Esophagus muscularis mucosa (tissue), 4 donors: ENCODE measurements around the gene IL18BP. TPM values are rescaled to one million over a fixed set of nuclear protein-coding genes. Genes with fewer than 3 reads are reported as not detected.

Source experiments
- DNase-seq: peaks from one replicate; pipeline ENCODE4 v3.0.0-alpha.2; 2017; ENCODE audit errors: extremely low spot score
- H3K27ac ChIP-seq, 4 donors: fragments of 200-600 bp; sonication (generic); replicated peaks in 1 of 4; 1 replicate in 3 of 4; 2 replicates in 1 of 4; pipeline ENCODE4 v1.5.1; 2016 to 2019; ENCODE audit warnings: mild to moderate bottlenecking in 1 of 4
- H3K27me3 ChIP-seq, 4 donors: fragments of 200-600 bp; sonication (generic); one replicate each; pipeline versions ENCODE4 v1.5.1 to v1.6.0; 2016 to 2019
- H3K36me3 ChIP-seq, 4 donors: fragments of 200-600 bp; sonication (generic); one replicate each; pipeline ENCODE4 v1.5.1; 2016 to 2019
- H3K4me1 ChIP-seq, 4 donors: fragments of 200-600 bp; sonication (generic); one replicate each; pipeline ENCODE4 v1.5.1; 2016 to 2019
- H3K4me3 ChIP-seq, 4 donors: fragments of 200-600 bp; sonication (generic); 1 replicate in 2 of 4; 2 replicates in 2 of 4; pipeline ENCODE4 v1.5.1; 2016 to 2019; ENCODE audit warnings: mild to moderate bottlenecking in 4 of 4, moderate library complexity in 1 of 4
- H3K9me3 ChIP-seq, 4 donors: fragments of 200-600 bp; sonication (generic); 1 replicate in 3 of 4; 2 replicates in 1 of 4; pipeline ENCODE4 v1.5.1; 2016 to 2019
- EP300 ChIP-seq: sonication (generic); formaldehyde crosslinking; IDR thresholded peaks from one replicate; pipeline ENCODE4 v1.6.1; 2017; ENCODE audit warnings: antibody characterized with exemption
- POLR2A ChIP-seq: fragments of 450-650 bp; IDR thresholded peaks from one replicate; pipeline ENCODE4 v1.6.1; 2017; ENCODE audit warnings: antibody characterized with exemption, moderate library complexity, mild to moderate bottlenecking, low read depth
- POLR2AphosphoS5 ChIP-seq, 2 donors: sonication (generic); formaldehyde crosslinking; IDR thresholded peaks; one replicate each; pipeline ENCODE4 v1.6.1; 2017; ENCODE audit warnings: antibody characterized with exemption in 2 of 2
- WGBS: methylation state at CpG from one replicate; pipeline ENCODE4 v1.1.5; 2018; 5-methylcytosine and 5-hydroxymethylcytosine counted together
- intact Hi-C: fragments of 100-400 bp; cut with DNase I; formaldehyde crosslinking; loops from one replicate; pipeline ENCODE4 v1.15.1; 2023
- total RNA-seq, 4 donors: library from RNA; depleted of rRNA; stranded (reverse); fragments of >200 nt; gene quantifications; one replicate each; pipeline versions ENCODE4 v1.1.0 to v1.2.1, GENCODE V29; 2016
- TF ChIP-seq, protein P1 (sequence below), 3 experiments: fragments of 200-600 bp in 2 of 3; fragments of 450-650 bp in 1 of 3; sonication (generic) in 2 of 3; IDR thresholded peaks; one replicate each; pipeline ENCODE4 v1.5.1; 2017 to 2019; ENCODE audit warnings: antibody characterized with exemption in 3 of 3, mild to moderate bottlenecking in 2 of 3, moderate library complexity in 1 of 3

The IL18BP gene
- total RNA-seq = 1 to 10 TPM; 2.7 to 9.4 (median 5.9) TPM

DNA sequence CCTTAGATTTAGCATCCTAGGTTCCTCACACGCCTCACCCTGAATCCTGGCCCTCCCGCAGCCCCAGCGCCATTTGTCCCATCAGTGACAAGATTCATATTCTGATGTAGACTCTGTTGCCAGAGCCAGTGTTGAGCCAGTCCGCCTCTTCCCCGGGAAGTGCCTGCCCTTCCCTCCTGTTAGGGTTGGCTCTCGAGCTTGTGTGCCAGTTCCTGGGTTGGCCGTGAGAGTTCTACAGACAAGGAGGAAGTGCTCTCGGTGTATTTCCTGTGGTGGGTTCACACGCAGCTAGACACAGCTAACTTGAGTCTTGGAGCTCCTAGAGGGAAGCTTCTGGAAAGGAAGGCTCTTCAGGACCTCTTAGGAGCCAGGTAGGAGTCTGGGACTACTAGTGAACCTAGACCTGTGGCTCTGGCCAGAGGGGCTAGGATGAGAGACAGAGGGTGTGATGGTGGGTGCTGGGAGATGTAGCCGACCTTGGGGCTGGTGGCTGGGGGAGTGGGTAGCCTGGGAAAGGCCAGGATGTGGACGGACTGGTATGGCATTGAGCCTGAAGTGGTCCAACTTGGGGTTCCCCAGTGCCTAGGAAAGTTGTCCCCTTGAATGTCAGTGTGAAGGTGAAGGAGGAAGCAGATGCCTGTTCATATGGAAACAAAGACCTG lies at the start of gene IL18BP:
TSS of gene IL18BP (plus strand) at position 261 of the 662 bp plus-strand sequence. CDS start 1,076 bp downstream, outside the sequence.
- H3K27me3 ChIP-seq = no peaks in the 10 kb centered on the region
- peak within 1 kb of the TSS; percentile 71 to 87 (median 74) for H3K27ac ChIP-seq
- TF ChIP-seq EP300 (no peak), POLR2A (no peak), POLR2AphosphoS5 (IDR thresholded peaks at IDR 0.05) (peak; percentile 6 to 10)
- TF ChIP-seq, protein P1, sequence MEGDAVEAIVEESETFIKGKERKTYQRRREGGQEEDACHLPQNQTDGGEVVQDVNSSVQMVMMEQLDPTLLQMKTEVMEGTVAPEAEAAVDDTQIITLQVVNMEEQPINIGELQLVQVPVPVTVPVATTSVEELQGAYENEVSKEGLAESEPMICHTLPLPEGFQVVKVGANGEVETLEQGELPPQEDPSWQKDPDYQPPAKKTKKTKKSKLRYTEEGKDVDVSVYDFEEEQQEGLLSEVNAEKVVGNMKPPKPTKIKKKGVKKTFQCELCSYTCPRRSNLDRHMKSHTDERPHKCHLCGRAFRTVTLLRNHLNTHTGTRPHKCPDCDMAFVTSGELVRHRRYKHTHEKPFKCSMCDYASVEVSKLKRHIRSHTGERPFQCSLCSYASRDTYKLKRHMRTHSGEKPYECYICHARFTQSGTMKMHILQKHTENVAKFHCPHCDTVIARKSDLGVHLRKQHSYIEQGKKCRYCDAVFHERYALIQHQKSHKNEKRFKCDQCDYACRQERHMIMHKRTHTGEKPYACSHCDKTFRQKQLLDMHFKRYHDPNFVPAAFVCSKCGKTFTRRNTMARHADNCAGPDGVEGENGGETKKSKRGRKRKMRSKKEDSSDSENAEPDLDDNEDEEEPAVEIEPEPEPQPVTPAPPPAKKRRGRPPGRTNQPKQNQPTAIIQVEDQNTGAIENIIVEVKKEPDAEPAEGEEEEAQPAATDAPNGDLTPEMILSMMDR (IDR thresholded peaks at IDR 0.05) = no peak
- H3K4me3 ChIP-seq = peak within 1 kb of the TSS; percentile 35 to 50 (median 36)
- H3K4me1 ChIP-seq = peaks cover 27 to 57% (median 47%) of the 10 kb centered on the region in 4 donors
- no peaks in the 10 kb centered on the region for H3K9me3 ChIP-seq
- DNase-seq = no peak
- 78% methylated on average over 11 of the region's 11 CpGs for WGBS
- peaks cover 14 to 49% (median 38%) of the 10 kb centered on the region in 4 donors for H3K36me3 ChIP-seq
- intact Hi-C loops = no loop called here

DNA sequence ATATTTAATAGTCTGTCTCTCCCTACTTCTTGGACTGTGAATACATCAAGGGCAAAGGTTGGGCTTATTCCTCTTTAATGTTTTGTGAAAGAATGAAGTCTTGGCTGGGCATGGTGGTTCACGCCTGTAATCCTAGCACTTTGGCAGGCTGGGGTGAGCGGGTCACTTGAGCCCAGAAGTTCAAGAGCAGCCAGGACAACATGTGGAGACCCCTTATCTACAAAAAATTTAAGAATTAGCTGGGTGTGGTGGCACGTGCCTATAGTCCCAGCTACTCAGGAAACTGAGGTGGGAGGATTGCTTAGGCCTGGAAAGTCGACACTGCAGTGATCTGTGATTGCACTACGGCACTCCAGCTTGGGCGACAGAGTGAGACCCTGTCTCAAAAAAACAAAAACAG lies 49.7 kb upstream of the IL18BP start:
- intact Hi-C loops = no loop called here
- no peaks in the 10 kb centered on the region for H3K9me3 ChIP-seq
- TF ChIP-seq EP300 (no peak), POLR2AphosphoS5 (IDR thresholded peaks at IDR 0.05) (no peak), POLR2A (no peak)
- TF ChIP-seq, protein P1 (IDR thresholded peaks at IDR 0.05) = no peak
- no peak overlapping the region for H3K4me3 ChIP-seq
- no peaks in the 10 kb centered on the region for H3K36me3 ChIP-seq
- no peaks in the 10 kb centered on the region for H3K27me3 ChIP-seq
- 90% methylated on average over 6 of the region's 6 CpGs for WGBS
- H3K4me1 ChIP-seq = peaks cover 7 to 36% (median 20%) of the 10 kb centered on the region in 4 donors
- H3K27ac ChIP-seq = no peak overlapping the region
- DNase-seq = no peak

DNA sequence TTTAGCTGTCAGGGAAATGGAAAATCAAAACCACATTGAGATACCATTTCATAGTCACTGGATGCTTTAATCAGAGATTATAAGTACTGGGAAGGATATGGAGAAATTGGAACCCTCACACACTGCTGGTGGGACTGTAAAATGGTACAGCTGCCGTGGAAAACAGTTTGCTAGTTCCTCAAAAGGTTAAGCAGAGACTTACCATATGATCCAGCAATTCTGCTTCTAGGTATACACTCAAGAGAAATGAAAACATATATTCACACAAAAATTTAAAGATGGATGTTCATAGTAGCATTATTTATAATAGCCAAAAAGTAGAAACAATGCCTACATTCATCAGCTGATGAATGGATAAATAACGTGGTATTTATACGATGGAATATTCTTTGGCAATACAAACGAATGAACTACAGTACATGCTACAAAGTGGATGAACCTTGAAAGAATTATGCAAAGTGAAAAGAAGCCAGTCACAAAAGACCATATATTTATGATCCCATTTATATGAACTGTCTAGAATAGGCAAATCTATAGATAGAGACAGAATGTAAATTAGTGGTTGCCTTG lies 46.9 kb upstream of the IL18BP start:
- H3K4me1 ChIP-seq = peaks cover 7 to 31% (median 16%) of the 10 kb centered on the region in 4 donors
- DNase-seq = no peak
- WGBS = 55% methylated on average over 4 of the region's 4 CpGs

DNA sequence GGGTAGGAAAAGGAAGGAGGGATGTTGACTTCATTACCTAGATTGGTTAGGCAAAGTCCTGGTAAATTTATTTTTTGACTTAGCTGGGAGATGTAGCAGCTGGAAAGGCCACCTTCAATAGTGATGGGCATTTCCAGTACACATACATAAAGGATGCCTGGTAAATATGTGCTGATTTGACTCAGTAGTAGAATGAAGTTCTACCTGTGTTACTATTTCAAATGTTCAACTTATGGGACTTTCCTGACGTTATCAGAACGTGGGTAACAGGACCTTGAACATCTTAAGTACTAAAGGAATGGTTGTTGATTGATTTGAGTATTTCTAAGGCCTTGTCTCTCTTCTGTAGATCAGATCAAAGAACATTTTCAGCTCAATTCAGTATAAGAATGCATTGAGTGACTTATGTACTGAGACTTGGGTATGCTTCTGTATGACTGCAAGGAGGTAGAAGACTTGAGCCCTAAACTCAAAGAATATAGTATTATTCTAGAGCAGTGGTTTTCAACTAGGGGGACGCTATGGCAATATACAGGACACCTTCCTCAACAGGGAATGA lies 42.7 kb upstream of the IL18BP start:
- intact Hi-C loops = no loop called here
- Histone ChIP-seq H3K4me3 (no peak overlapping the region), H3K36me3 (peaks cover 5 to 16% (median 14%) of the 10 kb centered on the region in 4 donors), H3K27ac (no peak overlapping the region), H3K27me3 (no peaks in the 10 kb centered on the region), H3K9me3 (no peaks in the 10 kb centered on the region), H3K4me1 (peaks cover 0 to 11% (median 6%) of the 10 kb centered on the region in 4 donors)
- no peak for DNase-seq
- WGBS = 58% methylated on average over 3 of the region's 3 CpGs
- TF ChIP-seq POLR2A (no peak), POLR2AphosphoS5 (IDR thresholded peaks at IDR 0.05) (no peak)
- TF ChIP-seq, protein P1 (IDR thresholded peaks at IDR 0.05) = no peak

More for the DNA sequence above, 46.9 kb upstream of the IL18BP start:
- Histone ChIP-seq H3K27ac (no peak overlapping the region), H3K36me3 (no peaks in the 10 kb centered on the region), H3K9me3 (no peaks in the 10 kb centered on the region), H3K27me3 (no peaks in the 10 kb centered on the region), H3K4me3 (no peak overlapping the region)
- intact Hi-C loops = no loop called here
- TF ChIP-seq POLR2A = no peak
- TF ChIP-seq, protein P1 (IDR thresholded peaks at IDR 0.05) = no peak
- no peak for TF ChIP-seq POLR2AphosphoS5 (IDR thresholded peaks at IDR 0.05)
- TF ChIP-seq EP300 = no peak
